Measurements from ENCODE around the gene KRT40. TPM values are rescaled to one million over a fixed set of nuclear protein-coding genes. Genes with fewer than 3 reads are reported as not detected.

Gene KRT40
- under 1 TPM in 1 of 4 donors, not detected in 3; 0.21 TPM for total RNA-seq

GRCh38 chr17:40984226-40984625, at the start of gene KRT40:
Gene KRT40 (minus strand): TSS chr17:40984326. CDS start chr17:40984273, 53 bp downstream.
- intact Hi-C loops (cut with DNase I; ENCODE audit: low total_unique reads) = no loop called here
- no peak within 1 kb of the TSS for H3K27ac ChIP-seq

GRCh38 chr17:41029633-41030245, 45.6 kb upstream of the KRT40 start, which contains the start of gene KRTAP1-4:
Gene KRTAP1-4 (minus strand): TSS chr17:41030195. CDS start chr17:41030078, 117 bp downstream.
- no peaks in the 10 kb centered on the region for H3K27me3 ChIP-seq
- no peak within 1 kb of the TSS for H3K27ac ChIP-seq
- no peak for DNase-seq
- intact Hi-C loops (cut with DNase I; ENCODE audit: low total_unique reads) = no loop called here
- no peaks in the 10 kb centered on the region for H3K4me1 ChIP-seq
- no peaks in the 10 kb centered on the region for H3K9me3 ChIP-seq
- TF ChIP-seq POLR2A (IDR thresholded peaks at IDR 0.05) (no peak), CTCF (IDR thresholded peaks at IDR 0.05) (no peak)
- no peak within 1 kb of the TSS for H3K4me3 ChIP-seq
- no peaks in the 10 kb centered on the region for H3K36me3 ChIP-seq

More at GRCh38 chr17:40984226-40984625, at the start of gene KRT40:
- no peak for DNase-seq
- Histone ChIP-seq H3K4me1 (no peaks in the 10 kb centered on the region), H3K27me3 (no peaks in the 10 kb centered on the region), H3K9me3 (no peaks in the 10 kb centered on the region), H3K4me3 (no peak within 1 kb of the TSS), H3K36me3 (no peaks in the 10 kb centered on the region)
- TF ChIP-seq CTCF (IDR thresholded peaks at IDR 0.05) = no peak
- TF ChIP-seq POLR2A (IDR thresholded peaks at IDR 0.05) = no peak

- intact Hi-C loops (cut with DNase I; ENCODE audit: low total_unique reads) = no loop called here
- Histone ChIP-seq H3K4me3 (no peak within 1 kb of the TSS), H3K27ac (no peak within 1 kb of the TSS), H3K27me3 (no peaks in the 10 kb centered on the region), H3K9me3 (no peaks in the 10 kb centered on the region), H3K4me1 (no peaks in the 10 kb centered on the region), H3K36me3 (no peaks in the 10 kb centered on the region)
- TF ChIP-seq CTCF (IDR thresholded peaks at IDR 0.05) (no peak), POLR2A (IDR thresholded peaks at IDR 0.05) (no peak)
- no peak for DNase-seq
Measured at GRCh38 chr17:41026715-41027471, 42.8 kb upstream of the KRT40 start, which contains the start of gene KRTAP1-5. Gene KRTAP1-5 (minus strand): TSS chr17:41027208. CDS start chr17:41027155, 53 bp downstream.

- H3K9me3 ChIP-seq = no peaks in the 10 kb centered on the region
- intact Hi-C loops (cut with DNase I; ENCODE audit: low total_unique reads) = no loop called here
- TF ChIP-seq POLR2A (IDR thresholded peaks at IDR 0.05) = no peak
- no peak for TF ChIP-seq CTCF (IDR thresholded peaks at IDR 0.05)
Measured at GRCh38 chr17:41024697-41025096, 40.6 kb upstream of the KRT40 start.

GRCh38 chr17:41020336-41020735, 36.2 kb upstream of the KRT40 start:
- TF ChIP-seq POLR2A (IDR thresholded peaks at IDR 0.05) (no peak), CTCF (IDR thresholded peaks at IDR 0.05) (no peak)
- Histone ChIP-seq H3K4me3 (no peak overlapping the region), H3K9me3 (no peaks in the 10 kb centered on the region), H3K36me3 (no peaks in the 10 kb centered on the region), H3K27ac (no peak overlapping the region), H3K27me3 (no peaks in the 10 kb centered on the region), H3K4me1 (no peaks in the 10 kb centered on the region)
- DNase-seq = no peak
- intact Hi-C loops (cut with DNase I; ENCODE audit: low total_unique reads) = no loop called here

More at GRCh38 chr17:41024697-41025096, 40.6 kb upstream of the KRT40 start:
- no peaks in the 10 kb centered on the region for H3K36me3 ChIP-seq
- no peak overlapping the region for H3K27ac ChIP-seq
- H3K4me3 ChIP-seq = no peak overlapping the region
- H3K4me1 ChIP-seq = no peaks in the 10 kb centered on the region
- H3K27me3 ChIP-seq = no peaks in the 10 kb centered on the region
- DNase-seq = no peak
